OCI-LY7 (cell line): ENCODE results near the gene SUCLA2.

Source experiments
- EZH2phosphoT487 ChIP-seq: fragments of 200-600 bp; sonication (generic); IDR thresholded peaks from 2 replicates; pipeline ENCODE4 v1.6.1; 2018; ENCODE audit warnings: low read depth, borderline replicate concordance, mild to moderate bottlenecking, mixed run types, antibody characterized with exemption, low read length, moderate library complexity, mixed read lengths
- TF ChIP-seq, protein P1 (sequence below): fragments of 200-600 bp; sonication (generic); conservative IDR thresholded peaks from 2 replicates; pipeline ENCODE4 v1.5.1; 2014; ENCODE audit warnings: mild to moderate bottlenecking, antibody characterized with exemption, low read length, moderate library complexity, mixed read lengths

- TF ChIP-seq EZH2phosphoT487: no peak
- TF ChIP-seq, protein P1, sequence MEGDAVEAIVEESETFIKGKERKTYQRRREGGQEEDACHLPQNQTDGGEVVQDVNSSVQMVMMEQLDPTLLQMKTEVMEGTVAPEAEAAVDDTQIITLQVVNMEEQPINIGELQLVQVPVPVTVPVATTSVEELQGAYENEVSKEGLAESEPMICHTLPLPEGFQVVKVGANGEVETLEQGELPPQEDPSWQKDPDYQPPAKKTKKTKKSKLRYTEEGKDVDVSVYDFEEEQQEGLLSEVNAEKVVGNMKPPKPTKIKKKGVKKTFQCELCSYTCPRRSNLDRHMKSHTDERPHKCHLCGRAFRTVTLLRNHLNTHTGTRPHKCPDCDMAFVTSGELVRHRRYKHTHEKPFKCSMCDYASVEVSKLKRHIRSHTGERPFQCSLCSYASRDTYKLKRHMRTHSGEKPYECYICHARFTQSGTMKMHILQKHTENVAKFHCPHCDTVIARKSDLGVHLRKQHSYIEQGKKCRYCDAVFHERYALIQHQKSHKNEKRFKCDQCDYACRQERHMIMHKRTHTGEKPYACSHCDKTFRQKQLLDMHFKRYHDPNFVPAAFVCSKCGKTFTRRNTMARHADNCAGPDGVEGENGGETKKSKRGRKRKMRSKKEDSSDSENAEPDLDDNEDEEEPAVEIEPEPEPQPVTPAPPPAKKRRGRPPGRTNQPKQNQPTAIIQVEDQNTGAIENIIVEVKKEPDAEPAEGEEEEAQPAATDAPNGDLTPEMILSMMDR: no peak
Observed at GRCh38 chr13:47908197-47908902, 92.7 kb downstream of the SUCLA2 start.
